ENCODE data around the gene B4GALNT2.
A peak's percentile ranks its signal among the peaks of the same experiment; 100 is the strongest.
"Not testable (repeated sequence)": the region's sequence is repeated elsewhere in the genome, so short reads cannot be mapped to it uniquely, and the experiment has no call there.

Gene B4GALNT2

DNA sequence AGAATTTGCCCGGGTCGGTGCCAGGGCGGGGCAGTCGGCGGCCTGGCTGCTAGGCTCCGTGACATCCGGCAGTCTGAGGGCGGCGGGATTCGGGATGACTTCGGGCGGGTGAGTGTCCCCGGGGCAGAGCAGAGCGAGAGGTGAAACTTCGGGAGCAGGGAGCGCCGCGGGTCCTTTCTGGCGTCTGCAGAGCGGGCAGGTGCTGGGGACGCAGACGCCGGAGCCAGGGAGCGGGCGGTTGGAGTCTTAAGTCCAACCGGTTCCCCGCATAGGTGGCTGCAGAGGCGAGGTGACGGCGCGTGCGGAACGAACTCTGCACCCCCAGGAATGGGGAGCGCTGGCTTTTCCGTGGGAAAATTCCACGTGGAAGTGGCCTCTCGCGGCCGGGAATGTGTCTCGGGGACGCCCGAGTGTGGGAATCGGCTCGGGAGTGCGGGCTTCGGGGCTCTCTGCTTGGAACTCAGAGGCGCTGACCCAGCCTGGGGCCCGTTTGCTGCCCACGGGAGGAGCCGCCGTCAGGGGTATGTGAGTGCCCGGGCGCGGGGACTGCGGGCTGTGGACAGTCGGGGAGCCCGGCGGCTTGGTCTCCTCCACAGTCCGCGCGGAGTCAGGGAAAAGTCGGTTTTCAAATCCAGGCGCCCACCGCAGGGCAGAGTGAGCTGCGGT, at the start of gene B4GALNT2:
Gene B4GALNT2 (plus strand): TSS at position 71 of the 666 bp plus-strand sequence. CDS start 24 bp downstream, at position 95.
- peak; percentile 7 for DNase-seq

DNA sequence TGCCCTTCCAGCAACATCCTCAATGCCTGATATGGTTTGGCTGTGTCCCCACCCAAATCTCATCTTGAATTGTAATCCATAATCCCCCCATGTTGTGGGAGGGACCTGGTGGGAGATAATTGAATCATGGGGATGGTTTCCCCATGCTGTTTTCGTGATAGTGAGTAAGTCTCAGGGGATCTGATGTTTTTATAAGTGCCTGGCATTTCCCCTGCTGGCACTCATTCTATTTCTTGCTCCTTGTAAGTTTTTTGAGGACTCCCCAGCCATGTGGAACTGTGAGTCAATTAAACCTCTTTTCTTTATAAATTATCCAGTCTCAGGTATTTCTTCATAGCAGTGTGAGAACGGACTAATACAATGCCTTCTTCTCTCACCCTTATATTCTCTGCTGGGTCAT, 47.5 kb upstream of the B4GALNT2 start:
- DNase-seq, result not testable (repeated sequence)

DNA sequence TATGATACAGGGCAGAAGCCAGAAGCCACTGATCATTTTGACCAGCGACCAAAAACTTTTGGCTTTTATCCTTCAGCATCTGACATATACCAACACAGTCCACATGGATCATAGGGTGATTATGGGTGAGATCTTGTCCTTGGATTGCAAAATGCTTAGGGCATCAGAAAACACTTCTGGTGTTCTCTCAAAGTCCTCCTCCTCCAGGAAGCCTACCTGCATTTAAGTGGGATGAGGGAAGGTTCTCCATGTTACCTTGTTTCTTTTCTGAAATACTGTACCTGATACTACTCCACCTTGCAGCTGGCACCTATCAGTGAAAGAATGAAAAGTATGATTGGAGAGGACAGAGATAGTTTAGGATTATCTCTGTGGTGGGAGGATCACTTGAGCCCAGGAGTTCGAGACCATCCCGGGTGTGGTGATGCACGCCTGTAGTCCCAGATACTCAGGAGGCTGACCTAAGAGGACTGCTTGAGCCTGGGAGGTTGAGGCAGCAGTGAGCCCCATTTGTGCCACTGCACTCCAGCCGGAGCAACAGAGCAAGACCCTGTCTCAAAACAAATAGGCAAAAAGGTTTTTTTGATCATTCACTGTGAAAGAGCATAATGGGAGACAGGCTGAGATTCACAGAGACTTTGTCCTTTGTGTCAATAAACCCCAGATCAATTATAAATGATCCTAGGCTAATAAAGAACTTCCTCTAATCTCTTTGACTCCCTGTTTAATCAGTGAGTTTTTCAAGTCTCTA, 46.8 kb upstream of the B4GALNT2 start:
- no peak for DNase-seq

DNA sequence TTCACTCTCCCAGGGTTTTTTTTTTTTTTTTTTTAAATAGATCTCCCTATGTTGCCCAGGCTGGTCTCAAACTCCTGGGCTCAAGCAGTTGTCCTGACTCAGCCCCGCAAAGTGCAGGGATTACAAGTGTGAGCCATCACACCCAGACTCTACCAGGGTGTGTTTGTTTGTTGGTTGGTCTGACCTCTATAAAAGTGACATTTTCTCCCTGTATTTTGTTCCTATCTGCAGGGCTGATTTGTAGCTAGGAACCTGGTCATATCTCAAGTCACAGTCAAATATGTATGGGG, 46.3 kb upstream of the B4GALNT2 start:
- DNase-seq, result no peak

GRCh38 chr17:49086649-49087048, 45.9 kb upstream of the B4GALNT2 start:
- no peak for DNase-seq

GRCh38 chr17:49089094-49089493, 43.5 kb upstream of the B4GALNT2 start:
- no peak for DNase-seq

DNA sequence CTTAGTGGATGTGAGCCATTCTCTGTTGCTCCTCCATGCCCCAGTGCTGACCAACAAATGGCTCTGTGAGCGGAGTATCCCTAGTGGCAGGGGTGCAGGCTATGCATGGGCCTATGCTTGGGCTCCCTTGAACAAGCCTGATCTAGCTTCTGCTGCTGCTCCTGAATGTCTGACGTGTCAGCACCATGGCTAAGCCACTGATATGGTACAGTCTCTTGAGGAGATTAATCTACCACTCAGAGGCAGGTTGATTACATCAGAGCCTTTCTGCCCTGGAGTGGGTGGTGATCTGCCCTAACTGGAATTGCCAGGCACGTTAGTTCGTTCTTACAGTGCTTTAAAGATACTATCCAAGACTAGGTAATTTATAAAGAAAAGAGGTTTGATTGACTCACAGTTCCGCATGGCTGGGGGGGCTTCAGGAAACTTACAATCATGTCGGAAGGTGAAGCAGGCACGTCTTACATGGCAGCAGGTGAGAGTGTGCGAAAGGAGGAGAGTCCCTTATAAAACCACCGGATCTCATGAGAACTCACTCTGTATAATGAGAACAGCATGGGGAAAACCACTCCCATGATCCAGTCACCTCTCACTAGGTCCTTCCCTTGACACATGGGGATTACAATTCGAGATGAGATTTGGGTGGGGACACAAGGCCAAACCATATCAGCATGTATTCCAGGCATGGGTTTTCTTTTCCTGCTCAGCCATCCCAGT, 41.5 kb upstream of the B4GALNT2 start:
- DNase-seq, result no peak

DNA sequence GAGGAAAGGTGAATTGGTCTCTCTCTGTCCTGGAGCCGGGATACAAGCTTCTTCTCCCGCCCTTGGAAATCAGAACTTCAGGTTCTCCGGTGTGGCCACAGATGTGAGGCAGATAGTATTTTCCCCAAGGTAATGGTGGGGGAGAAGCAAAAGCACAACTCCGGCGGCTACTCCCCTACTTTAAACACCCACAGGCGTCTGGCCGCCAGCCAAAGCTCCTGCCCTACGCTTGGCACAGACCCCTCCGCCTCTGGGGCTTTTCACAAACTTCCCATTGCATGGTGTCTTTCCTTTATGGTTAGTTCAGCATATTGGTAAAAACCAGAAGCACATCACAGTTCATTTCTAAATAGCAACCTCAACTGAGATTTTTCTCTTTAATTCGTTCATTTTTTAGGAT, 39.4 kb upstream of the B4GALNT2 start:
- no peak for DNase-seq

DNA sequence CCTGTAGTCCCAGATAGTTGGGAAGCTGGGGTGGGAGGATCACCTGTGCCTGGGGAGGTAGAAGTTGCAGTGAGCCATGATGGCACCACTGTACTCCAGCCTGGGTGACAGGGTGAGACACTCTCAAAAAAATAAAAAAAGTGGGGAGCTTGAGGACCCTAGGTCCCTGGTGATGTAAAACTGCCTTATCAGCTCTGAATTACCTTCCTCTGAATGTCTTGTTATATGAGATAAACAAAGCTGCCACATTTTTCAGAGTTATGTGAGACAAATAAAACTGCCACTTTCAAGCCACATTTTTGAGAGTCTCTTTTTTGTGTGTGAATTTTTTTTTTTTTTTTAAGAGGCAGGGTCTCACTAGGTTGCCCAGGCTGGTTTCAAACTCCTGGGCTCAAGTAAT, 32.0 kb upstream of the B4GALNT2 start:
- no peak for DNase-seq

DNA sequence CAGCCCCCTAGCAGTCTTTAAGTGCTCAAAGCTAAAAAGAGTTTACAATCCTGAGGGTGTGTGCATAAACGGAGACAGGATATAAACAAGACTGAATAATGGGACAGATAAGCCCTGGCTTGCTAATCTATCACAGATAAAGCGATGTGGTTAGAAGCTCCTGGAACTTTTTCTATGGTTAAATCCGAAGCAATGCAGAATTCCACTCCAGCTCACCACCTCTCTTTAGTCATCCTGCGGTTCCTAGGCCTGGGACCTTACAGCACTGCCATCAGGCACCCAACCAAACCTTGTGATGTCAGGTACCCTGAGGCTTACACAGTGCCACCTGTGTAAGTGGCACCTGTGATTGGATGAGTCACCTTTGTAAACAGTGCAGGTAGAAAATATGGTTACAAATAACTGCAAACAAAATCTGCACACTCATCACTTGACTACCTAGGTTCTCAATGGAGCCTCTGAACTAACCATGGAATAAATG, 31.5 kb upstream of the B4GALNT2 start:
- DNase-seq, result no peak

DNA sequence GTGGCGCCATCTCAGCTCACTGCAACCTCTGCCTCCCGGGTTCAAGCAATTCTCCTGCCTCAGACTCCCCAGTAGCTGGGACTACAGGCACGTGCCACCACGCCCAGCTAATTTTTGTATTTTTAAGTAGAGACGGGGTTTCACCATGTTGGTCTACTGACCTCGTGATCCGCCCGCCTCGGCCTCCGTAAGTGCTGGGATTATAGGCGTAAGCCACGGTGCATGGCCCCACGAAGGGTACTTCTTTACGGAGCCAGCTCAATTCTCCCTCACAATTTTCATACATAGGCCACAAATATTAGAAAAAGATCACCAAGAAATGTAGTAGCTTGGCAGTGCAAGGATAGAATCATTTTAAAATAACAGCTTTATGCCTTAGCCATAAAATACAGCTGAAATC, 29.2 kb upstream of the B4GALNT2 start:
- not testable (repeated sequence) for DNase-seq

DNA sequence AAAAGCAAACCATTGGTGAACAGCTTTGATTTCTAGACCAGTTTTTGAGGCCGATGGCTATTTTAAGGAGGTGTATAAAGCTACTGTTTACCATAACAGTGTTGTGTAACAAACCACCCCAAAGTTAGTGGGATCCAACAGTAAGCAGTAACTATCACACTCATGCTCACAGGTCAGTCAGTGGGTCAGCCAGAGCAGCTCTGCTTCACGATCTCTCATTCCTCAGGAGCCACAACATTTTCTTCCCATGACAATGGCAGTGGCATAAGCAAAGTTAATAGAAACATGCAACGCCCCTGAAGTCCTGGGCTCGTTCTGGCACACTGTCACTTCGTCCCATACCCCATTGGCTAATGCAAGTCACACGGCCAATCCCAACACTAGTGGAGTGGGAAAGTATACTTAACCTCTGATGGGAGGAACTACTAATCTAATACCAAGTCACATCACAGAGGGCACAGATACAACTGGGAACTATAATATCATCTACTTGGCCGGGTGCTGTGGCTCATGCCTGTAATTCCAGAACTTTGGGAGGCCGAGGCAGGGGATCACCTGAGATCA, 28.0 kb upstream of the B4GALNT2 start:
- DNase-seq, result no peak

GRCh38 chr17:49106321-49107210, 26.0 kb upstream of the B4GALNT2 start:
- DNase-seq, result no peak

DNA sequence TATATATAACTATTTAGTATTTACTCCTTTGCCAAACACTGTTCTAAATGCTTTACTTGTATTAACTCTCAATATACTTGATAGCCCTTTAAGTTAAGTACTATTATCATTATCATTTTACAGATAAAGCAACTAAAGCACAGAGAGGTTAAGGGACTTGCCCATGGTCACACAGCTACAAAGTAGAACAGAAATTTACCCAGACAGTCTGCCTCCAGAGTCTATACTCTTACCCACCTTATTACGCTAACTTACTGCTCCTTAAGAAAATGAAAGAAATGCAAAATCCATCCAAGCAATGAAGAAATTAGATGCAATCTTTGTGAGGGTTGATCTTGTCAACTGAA, 25.4 kb upstream of the B4GALNT2 start:
- no peak for DNase-seq

DNA sequence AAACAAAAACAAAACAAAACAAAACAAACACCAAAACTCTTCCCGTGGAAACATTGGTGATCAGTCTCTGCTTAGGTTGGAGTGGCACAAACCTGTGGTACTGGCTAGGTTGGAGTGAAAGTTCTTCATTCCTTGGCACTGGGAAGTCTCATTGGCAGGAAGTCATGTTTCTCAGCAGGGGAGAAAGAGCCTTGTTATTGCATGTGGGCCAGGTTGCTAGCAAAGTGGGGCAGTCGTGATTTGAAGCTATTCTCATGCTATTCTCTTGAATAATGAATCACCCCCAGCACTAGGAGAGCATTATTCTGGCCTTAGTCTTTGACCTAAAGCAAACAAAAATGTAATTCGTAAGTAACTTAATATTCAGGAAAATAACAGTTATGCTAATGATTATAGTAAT, 24.3 kb upstream of the B4GALNT2 start:
- no peak for DNase-seq

DNA sequence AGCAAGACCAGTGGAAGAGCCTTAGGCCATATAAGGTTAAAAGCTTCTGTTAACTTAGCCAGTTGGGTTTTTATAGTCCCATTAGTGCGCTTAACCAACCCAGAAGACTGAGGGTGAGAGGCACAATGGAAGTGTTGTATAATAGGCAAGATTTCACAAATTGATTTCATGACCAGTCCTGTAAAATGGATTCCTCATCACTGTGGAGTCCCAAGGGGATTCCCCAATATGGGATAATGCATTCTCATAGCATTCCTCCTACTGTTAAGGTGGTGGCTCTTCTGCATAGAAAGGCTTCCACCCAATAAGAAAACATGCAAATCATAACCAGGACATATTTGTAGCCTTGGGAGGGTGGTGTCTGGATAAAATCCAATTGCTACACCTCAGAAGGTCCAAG, 22.1 kb upstream of the B4GALNT2 start:
- no peak for DNase-seq

DNA sequence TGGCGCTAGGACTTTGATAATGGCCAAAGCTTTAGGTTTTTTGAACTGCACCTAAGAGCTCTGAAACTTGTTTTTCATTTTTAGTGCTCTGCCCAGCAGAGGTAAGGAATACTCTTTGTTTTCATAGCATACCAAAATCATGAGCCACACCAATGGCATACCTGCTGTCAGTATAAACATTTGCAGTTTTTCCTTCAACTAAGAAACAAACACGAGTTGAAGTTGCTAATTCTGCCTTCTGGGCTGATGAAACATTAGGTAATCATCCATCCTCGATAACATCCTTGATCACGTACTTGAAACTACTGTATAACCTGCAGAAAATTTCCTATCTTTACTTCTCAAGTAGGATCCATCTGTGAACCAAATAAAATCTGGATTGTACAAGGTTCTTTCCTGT, 20.6 kb upstream of the B4GALNT2 start:
- DNase-seq, result no peak

GRCh38 chr17:49112936-49113335, 19.6 kb upstream of the B4GALNT2 start:
- no peak for DNase-seq

DNA sequence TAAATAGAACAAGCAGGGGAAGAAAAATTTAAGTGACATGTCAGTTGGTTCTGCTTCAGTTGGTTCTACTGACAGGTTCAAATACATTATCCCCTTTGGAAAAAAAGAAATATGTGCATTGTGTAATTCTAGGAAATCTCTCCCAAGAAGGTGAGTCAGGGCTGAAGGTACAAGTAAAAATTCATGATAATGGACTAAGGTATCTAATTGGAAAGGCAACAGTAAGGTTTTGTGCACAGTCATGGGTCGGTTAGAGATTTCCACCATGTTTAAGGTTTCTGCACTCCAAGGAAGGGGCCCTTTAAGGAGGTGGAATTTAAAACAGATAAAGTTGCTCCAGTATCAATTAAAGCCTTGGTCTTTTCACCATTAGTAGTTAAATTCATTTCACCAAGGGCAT, 17.9 kb upstream of the B4GALNT2 start:
- no peak for DNase-seq

- no peak for DNase-seq
Observed at GRCh38 chr17:49117587-49118230, 14.9 kb upstream of the B4GALNT2 start.

DNA sequence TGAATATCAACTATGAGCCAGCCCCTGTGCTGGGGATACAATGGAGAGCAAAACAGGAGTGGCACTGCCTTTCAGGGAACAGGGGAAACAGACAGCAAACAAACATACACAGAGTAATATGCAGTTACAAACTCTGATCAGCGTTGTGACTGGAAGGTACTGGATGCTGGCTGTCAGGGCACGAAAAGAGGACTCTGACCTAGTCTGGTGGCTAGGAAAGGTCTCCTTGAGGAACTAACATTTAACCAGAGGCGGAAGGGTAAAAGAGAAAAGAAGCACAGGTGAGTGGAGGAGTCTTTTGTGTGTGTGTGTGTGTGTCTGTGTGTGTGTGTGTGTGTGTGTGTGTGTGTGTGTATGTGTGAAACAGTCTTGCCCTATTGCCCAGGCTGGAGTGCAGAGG, 12.4 kb upstream of the B4GALNT2 start:
- no peak for DNase-seq

DNA sequence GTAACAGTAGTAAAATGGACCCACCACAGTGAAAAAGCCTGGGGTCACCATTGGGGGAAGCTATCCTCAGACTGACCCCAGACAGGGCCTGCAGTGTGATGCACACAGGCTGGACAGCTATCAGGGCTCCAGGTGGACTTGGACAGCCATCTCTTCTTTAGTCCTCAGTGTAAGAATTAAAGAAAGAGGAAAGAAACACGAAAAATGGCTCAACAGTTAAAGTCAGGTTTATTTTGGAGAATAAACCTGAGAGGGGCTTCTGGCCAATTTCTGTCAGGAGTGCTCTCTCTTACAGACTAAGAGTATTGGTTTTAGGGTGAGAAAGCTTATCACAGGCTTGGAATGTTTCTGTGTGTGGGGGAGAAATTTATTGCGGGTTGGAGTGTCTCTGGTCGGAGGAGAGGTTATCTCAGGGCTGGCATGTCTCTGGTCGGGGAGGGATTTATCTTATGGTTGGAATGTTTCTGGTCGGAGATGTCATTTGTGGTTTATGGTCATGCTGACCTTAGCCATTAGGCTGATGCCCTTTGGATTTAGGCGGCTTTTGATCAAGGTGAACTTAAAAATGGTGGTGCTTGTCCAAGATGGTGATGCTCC, 10.8 kb upstream of the B4GALNT2 start:
- DNase-seq, result no peak
